Measurements from ENCODE around the gene ANKRD60. TPM values are rescaled to one million over a fixed set of nuclear protein-coding genes. Genes with fewer than 3 reads are reported as not detected.

The ANKRD60 gene
- total RNA-seq, 6 experiments from 2014 or later: not detected

DNA sequence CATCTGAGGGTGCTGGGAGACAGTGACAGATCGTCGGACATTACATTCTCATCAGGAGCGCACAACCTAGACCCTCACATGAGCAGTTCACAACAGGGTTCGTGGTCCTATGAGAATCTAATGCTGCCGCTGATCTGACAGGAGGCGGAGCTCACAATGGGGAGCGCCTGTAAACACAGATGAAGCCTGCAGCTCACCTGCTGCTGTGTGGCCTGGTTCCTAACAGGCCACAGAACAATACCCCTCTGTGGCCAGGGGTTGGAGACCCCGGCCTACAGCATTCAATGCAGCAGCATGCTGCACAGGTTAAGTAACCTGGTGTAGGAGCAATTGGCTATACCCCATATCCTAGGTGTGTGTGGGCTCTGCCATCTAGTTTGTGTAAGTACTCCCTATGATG lies 19.5 kb downstream of the ANKRD60 start:
- Mint-ChIP-seq H3K27ac (no peak overlapping the region), H3K27me3 (ENCODE audit: insufficient read depth) (peaks cover 9% of the 10 kb centered on the region), H3K36me3 (ENCODE audit: low read depth) (no peaks in the 10 kb centered on the region), H3K4me1 (ENCODE audit: low read depth) (peaks cover 10% of the 10 kb centered on the region), H3K4me3 (no peak overlapping the region), H3K9me3 (no peaks in the 10 kb centered on the region)
- no peak for DNase-seq
- TF ChIP-seq, protein P1, sequence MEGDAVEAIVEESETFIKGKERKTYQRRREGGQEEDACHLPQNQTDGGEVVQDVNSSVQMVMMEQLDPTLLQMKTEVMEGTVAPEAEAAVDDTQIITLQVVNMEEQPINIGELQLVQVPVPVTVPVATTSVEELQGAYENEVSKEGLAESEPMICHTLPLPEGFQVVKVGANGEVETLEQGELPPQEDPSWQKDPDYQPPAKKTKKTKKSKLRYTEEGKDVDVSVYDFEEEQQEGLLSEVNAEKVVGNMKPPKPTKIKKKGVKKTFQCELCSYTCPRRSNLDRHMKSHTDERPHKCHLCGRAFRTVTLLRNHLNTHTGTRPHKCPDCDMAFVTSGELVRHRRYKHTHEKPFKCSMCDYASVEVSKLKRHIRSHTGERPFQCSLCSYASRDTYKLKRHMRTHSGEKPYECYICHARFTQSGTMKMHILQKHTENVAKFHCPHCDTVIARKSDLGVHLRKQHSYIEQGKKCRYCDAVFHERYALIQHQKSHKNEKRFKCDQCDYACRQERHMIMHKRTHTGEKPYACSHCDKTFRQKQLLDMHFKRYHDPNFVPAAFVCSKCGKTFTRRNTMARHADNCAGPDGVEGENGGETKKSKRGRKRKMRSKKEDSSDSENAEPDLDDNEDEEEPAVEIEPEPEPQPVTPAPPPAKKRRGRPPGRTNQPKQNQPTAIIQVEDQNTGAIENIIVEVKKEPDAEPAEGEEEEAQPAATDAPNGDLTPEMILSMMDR (IDR thresholded peaks at IDR 0.05): no peak

DNA sequence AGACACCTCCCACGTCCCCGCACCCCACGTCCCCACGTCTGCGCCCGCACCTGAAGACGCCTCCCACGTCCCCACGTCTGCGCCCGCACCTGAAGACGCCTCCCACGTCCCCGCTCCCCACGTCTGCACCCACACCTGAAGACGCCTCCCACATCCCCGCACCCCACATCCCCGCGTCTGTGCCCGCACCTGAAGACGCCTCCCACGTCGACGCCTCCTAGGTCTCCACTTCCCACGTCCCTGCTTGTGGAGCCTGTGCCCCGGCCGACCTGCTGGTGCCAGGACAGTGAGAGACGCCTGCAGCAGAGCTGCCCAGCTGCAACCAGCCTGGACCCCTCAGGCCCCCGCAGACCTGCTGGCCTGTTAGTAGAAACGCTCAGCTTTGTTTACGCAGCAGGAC lies 22.6 kb downstream of the ANKRD60 start:
- no peak overlapping the region for H3K4me3 Mint-ChIP-seq
- no peak for DNase-seq
- H3K27me3 Mint-ChIP-seq (ENCODE audit: insufficient read depth): peaks cover 12% of the 10 kb centered on the region
- H3K27ac Mint-ChIP-seq: no peak overlapping the region
- H3K4me1 Mint-ChIP-seq (ENCODE audit: low read depth): 0 out of 2 replicates have a peak, but pooled peaks cover 5% of the 10 kb centered on the region
- TF ChIP-seq, protein P1 (IDR thresholded peaks at IDR 0.05): no peak
- H3K9me3 Mint-ChIP-seq: no peaks in the 10 kb centered on the region
- no peaks in the 10 kb centered on the region for H3K36me3 Mint-ChIP-seq (ENCODE audit: low read depth)

DNA sequence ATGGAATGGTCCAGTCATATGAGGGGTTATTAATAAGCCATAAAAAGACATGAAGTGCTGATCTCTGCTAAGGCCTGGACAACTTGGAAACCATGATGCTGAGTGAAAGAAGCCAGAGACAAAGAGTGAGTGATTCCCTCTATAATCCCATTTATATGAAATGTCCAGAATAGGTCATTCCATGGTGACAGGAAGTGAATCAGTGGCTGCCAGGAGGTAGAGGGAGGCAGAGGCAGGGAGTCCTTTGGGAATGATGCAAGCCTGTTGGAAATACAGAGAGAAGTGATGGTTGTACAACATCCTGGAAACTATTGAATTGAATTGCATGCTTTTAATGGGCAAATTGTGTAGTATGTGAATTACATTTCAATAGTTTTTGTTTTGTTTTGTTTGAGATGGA lies 26.4 kb downstream of the ANKRD60 start:
- Mint-ChIP-seq H3K4me3 (no peak overlapping the region), H3K4me1 (ENCODE audit: low read depth) (0 out of 2 replicates have a peak, but pooled peaks cover 5% of the 10 kb centered on the region), H3K9me3 (no peaks in the 10 kb centered on the region), H3K27ac (no peak overlapping the region), H3K27me3 (ENCODE audit: insufficient read depth) (peaks cover 18% of the 10 kb centered on the region), H3K36me3 (ENCODE audit: low read depth) (no peaks in the 10 kb centered on the region)
- DNase-seq: no peak
- TF ChIP-seq, protein P1 (IDR thresholded peaks at IDR 0.05): no peak

DNA sequence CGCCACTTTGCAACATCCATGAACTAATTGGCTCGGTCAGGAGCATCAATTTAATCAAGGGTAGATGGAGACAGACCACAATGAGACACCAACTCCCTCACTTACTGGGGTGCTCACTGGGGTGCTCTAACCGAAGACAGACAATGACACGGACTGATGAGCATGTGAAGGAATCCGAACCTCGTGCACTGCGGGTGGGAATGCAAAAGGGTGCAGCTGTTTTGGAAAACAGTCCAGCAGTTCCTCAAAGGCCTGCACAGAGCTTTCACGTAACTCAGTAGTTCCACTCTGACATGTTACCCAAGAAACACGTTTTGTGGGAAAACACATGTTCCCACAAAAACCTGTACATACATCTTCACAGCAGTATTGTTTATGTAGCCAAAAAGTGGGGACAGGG lies 26.8 kb downstream of the ANKRD60 start:
- no peaks in the 10 kb centered on the region; the same call in 1 of the 2 replicates for H3K9me3 Mint-ChIP-seq
- H3K27me3 Mint-ChIP-seq (ENCODE audit: insufficient read depth): peaks cover 20% of the 10 kb centered on the region
- no peak overlapping the region for H3K4me3 Mint-ChIP-seq
- peaks cover 4% of the 10 kb centered on the region for H3K36me3 Mint-ChIP-seq (ENCODE audit: low read depth)
- H3K4me1 Mint-ChIP-seq (ENCODE audit: low read depth): 0 out of 2 replicates have a peak, but pooled peaks cover 5% of the 10 kb centered on the region
- no peak for DNase-seq
- no peak overlapping the region for H3K27ac Mint-ChIP-seq
- TF ChIP-seq, protein P1 (IDR thresholded peaks at IDR 0.05): no peak

DNA sequence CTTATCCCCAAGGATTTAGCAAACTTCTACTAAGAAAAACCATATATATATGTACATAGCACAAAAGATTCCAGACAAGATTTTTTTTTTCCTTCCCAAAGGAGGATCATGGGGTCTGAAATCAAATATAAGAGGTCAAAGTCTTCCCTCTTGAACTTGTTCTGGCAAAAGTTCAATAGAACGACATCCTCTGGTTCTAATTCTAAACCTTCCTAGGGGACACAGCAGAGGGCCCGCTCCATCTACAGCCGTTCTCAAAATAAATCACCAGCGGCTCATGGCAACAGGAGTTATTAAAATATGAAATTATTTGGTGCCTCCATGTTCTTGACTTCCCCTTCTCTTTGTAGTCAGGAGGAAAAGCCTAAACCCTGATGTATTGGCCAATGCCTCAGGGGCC lies 29.0 kb downstream of the ANKRD60 start:
- Mint-ChIP-seq H3K27ac (no peak overlapping the region), H3K9me3 (no peaks in the 10 kb centered on the region; the same call in 1 of the 2 replicates), H3K27me3 (ENCODE audit: insufficient read depth) (peaks cover 20% of the 10 kb centered on the region), H3K4me3 (no peak overlapping the region), H3K36me3 (ENCODE audit: low read depth) (peaks cover 7% of the 10 kb centered on the region), H3K4me1 (ENCODE audit: low read depth) (0 out of 2 replicates have a peak, but pooled peaks cover 5% of the 10 kb centered on the region)
- no peak for DNase-seq
- TF ChIP-seq, protein P1 (IDR thresholded peaks at IDR 0.05): no peak

All from HFFc6 (cell line).